GM12801 (cell line): Measurements from ENCODE around the gene TRERF1.

Source experiments
- TF ChIP-seq, protein P1 (sequence below): IDR thresholded peaks from one replicate; pipeline ENCODE4 v1.5.1; 2011; ENCODE audit warnings: control low read depth; ENCODE audit not compliant: insufficient read length; ENCODE audit errors: extremely low read depth

Gene TRERF1

DNA sequence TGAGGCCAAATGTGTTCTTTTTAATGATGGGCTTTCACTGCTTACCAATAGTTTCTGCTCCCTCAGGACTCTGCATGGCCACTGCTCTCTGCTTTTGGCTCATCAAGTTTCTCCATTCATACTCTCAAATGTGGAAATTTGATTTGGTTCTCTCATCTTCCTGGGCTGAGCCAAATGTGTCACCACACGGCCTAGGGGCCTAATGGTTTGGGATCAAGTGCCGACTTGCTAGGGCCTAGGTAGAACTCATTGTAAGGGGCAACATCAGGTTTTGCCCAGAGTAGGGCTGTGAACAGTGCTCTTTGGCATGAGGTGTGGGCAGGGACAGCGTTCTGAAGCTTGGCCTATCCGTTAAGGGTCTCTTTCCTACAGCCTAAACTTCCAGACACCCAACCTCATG, 230.2 kb downstream of the TRERF1 start:
- TF ChIP-seq, protein P1, sequence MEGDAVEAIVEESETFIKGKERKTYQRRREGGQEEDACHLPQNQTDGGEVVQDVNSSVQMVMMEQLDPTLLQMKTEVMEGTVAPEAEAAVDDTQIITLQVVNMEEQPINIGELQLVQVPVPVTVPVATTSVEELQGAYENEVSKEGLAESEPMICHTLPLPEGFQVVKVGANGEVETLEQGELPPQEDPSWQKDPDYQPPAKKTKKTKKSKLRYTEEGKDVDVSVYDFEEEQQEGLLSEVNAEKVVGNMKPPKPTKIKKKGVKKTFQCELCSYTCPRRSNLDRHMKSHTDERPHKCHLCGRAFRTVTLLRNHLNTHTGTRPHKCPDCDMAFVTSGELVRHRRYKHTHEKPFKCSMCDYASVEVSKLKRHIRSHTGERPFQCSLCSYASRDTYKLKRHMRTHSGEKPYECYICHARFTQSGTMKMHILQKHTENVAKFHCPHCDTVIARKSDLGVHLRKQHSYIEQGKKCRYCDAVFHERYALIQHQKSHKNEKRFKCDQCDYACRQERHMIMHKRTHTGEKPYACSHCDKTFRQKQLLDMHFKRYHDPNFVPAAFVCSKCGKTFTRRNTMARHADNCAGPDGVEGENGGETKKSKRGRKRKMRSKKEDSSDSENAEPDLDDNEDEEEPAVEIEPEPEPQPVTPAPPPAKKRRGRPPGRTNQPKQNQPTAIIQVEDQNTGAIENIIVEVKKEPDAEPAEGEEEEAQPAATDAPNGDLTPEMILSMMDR = no peak

DNA sequence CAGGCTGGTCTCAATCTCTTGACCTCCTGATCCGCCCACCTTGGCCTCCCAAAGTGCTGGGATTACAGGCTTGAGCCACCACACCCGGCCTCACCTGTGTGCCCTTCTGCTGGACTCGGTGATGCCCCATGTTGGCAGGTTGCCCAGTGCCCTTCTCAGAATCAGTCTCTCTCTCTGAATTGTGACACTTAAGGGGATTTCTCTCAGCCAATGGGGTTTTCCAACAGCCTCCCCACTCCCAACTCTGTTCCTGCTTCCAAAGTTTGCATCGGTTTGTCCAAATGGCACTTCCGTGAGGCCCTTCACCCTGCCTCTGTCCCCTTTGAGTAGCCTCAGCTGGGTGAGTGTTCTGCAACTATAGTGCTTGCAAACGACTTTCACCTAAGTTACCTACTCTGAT, 230.9 kb downstream of the TRERF1 start:
- TF ChIP-seq, protein P1 = no peak

DNA sequence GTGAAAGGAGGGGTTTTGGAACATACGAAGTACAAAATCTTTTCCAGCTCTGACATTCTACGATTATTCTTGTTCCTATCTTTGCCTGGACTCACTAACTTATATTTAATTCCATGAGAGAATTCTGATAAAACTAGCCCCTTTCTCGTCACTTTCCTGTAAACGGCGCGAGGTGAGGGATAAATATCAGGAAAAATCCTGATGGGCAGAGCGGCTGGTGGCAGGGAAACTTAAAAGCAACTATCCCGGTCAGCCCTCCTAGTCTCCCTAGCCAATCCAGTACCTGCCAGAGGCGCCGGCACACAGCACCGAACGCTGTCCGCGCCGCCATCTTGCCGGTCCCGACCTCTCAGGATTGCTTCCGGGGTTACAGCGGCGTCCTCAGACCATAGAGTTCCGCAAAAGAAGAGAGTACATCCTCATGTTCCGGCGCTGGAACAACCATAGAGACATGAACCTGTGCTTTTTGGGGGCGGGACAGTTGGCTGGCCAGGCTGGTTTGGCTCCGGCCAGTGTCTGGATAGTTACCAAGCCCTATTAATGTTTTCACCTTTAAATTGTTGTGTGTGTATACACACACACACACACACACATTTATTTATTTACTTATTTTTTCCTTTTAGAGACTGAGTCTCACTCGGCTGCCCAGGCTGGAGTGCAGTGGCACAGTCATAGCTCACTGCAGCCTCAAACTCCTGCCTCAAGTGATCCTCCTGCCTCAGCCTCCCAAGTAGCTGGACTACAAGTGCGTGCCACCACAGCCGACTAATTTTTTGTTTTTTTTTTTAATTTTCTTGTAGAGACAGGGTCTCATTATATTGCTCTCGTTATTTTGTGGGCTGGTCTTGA, 234.0 kb downstream of the TRERF1 start, which contains the start of gene MRPS10:
MRPS10 (minus strand) TSS at position 343 of the 849 bp plus-strand sequence; CDS start at position 331, 12 bp downstream.
- TF ChIP-seq, protein P1 = no peak

DNA sequence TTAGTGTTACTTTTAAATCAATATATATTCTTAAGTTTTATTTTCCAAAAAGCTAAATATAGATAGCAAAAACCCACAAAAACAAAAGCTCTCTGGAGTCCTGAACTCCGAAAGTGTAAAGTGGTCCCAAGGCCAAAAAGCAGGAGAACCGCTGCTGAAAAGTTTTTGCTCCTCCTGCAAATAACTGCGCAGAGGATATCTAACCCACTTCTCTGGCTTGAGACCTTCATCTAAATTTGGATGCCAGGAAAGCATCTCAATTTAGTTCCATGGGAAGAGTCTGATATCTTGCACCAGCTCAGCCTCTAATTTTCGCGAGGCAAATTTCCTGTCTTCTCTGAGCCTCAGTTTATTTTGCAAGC, 234.6 kb downstream of the TRERF1 start:
- TF ChIP-seq, protein P1 = no peak

DNA sequence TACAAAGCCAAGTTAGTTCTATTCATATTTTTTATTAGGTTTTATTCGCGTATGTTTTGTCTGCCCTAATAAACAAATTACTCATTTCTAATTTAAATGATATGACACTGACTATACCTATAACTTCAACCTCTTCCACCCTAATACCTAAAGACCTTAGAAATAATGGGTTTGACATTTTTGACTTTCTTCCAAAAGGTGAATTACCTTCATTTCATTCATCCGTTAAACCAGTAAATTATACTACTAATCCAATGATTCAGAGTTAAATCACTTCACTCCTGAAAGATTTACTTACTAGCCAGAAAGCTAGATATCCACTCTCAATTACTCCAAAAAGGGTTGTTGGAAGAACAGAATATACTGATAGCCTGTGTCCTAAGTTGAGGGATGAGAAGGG, 239.3 kb downstream of the TRERF1 start:
- TF ChIP-seq, protein P1 = no peak

DNA sequence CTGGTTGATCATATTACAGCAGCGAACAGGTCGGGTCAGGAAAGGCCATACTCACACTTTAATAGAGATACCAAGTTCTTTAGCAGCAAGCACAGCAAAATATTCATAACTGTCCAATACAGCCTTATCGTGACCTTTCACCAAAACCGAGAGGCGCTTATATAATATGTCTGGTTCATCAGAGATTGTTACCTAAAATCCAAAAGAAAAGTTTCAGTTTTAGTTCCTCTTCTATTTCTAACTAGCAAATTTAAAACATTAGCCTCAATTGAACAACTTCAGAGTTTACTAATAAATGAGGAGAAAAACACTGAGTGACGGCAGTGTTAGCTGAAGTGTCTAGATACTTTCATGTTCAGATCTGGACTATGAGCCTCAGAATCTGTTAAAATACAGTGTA, 240.0 kb downstream of the TRERF1 start:
- TF ChIP-seq, protein P1 = no peak

DNA sequence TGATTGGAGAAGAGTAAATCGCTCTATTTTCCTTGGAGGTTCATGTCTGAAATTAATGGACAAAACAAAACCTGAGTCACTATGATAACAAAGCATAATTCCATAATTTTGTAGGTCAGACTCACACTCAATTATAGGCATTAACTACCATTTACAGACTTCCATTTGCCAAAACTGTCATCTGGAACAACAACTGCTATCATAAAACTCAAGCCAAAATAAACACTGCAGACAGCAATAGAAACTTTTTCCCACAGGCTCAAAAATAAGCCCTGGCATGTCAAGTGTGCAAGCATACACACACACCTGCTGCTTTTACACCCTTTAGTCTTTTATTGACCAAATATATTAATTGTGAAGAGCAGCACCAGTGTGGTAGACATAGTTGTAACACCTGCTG, 241.2 kb downstream of the TRERF1 start:
- TF ChIP-seq, protein P1 = no peak
